Limb (tissue), 2 donors: Measurements from ENCODE around the gene MBOAT1.
"Not testable (repeated sequence)": the region's sequence is repeated elsewhere in the genome, so short reads cannot be mapped to it uniquely, and the experiment has no call there.

Experiments used
- DNase-seq, 2 donors: peaks; one replicate each; pipeline ENCODE4 v3.0.0-alpha.2; 2016; ENCODE audit errors: extremely low spot score in 2 of 2

The MBOAT1 gene

GRCh38 chr6:20170455-20171148 lies 41.7 kb downstream of the MBOAT1 start:
- no peak for DNase-seq

GRCh38 chr6:20169786-20170185 lies 42.5 kb downstream of the MBOAT1 start:
- no peak for DNase-seq

- no peak for DNase-seq
Measured at GRCh38 chr6:20169119-20169557, 43.1 kb downstream of the MBOAT1 start.

DNA sequence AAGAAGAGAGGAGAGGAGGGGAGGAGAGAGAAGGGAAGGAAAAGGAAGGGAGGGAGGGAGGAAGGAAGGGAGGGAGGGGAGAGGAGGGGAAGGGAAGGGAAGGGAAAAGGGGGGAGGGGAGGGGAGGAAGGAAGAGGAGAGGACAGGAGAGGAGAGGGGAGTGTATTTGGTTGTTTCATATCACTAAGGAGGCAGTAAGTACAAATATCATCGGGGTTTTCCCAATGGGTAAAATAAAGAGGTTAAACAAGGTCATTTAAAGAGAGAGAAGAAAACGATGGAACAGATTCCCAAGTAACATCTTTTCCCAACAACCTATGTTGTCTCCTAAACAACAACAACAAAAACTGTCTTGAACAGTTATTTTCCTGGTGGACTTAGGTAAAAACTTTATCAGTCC lies 43.6 kb downstream of the MBOAT1 start:
- DNase-seq, result no peak

GRCh38 chr6:20167601-20168000 lies 44.7 kb downstream of the MBOAT1 start:
- no peak for DNase-seq

- no peak for DNase-seq
Measured at GRCh38 chr6:20166210-20166609, 46.1 kb downstream of the MBOAT1 start.

DNA sequence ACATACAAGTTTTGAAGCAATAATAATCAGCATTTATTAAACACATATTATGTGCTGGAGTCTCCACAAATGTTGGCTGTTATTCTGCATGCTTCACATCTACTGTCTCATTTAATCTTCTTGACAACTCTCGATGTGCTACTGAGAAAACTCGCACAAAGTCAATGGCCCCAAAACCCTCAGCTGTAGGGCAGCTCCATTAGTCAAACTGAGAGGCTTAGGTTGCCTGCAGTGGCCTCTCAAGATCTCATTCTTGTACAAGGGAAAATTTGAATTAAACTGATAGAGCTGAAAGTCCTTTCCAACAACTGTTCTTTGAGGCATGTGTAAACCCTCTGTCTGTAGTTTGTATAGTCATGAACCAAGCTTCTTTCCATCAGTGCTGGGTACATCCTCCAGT lies 49.8 kb downstream of the MBOAT1 start:
- DNase-seq, result no peak

DNA sequence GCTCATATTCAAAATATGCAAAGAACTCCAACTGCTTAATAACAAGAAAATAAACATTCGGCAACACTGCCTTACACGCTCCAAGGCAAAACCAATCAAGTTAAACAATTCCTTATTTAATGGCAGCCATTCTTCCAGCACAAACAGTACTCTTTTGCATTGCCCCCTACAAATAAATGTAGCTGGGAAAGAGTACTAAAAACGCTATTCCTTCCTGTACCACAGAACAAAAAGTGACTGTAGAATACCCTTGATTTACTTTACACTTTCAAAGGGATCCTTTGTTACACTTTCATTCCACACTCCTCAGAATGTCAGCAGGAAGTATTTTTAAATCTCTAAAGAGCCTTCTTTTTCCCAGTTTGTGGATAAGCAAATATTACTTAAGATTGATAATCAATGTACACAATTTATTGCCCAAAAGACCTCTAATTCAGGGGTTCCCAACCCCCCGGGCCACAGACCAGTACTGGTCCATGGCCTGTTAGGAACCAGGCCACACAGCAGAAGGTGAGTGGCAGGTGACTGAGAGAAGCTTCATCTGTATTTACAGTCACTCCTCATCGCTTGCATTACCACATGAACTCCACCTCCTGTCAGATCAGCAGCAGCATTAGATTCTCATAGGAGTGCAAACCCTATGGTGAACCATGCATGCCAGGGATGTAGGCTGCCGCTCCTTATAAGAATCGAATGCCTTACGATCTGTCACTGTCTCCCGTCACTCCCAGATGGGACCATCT lies 51.6 kb downstream of the MBOAT1 start:
- no peak for DNase-seq

DNA sequence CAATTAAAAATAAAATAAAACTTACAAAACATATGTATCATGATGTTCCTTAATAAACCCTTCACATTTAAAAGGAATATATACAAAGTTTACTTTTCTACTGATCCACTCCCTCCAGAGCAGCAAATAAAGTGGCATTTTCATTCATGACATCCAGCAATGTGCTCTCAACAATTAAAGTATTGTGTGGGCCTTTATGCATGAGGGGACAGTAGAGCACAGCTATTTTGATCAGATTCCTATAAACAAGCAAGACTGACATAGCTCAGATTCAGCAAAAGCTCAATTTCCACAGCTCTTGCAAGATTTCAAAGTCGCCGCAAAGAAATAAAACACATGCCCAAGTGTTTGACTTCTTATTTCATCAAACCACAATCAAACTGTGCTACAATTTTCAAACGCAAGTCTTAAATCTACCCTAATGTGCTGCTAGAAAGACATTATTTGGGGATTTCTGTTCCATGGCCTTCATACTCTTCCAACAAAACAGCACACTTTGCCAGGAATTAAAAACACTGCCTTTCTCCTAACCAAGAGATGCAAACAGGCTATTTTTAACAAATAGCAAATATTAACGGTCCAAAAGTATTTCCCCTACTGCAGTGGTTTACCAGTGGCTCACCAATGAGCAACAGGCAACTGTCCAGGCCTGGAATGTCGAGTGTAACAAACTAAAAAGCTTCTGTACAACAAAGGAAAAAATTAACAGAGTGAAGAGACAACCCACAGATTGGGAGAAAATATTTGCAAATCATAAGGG lies 52.3 kb downstream of the MBOAT1 start:
- no peak for DNase-seq

GRCh38 chr6:20159098-20159497 lies 53.2 kb downstream of the MBOAT1 start:
- DNase-seq, result no peak

- DNase-seq, result no peak
Measured at GRCh38 chr6:20158676-20159075, 53.6 kb downstream of the MBOAT1 start.

DNA sequence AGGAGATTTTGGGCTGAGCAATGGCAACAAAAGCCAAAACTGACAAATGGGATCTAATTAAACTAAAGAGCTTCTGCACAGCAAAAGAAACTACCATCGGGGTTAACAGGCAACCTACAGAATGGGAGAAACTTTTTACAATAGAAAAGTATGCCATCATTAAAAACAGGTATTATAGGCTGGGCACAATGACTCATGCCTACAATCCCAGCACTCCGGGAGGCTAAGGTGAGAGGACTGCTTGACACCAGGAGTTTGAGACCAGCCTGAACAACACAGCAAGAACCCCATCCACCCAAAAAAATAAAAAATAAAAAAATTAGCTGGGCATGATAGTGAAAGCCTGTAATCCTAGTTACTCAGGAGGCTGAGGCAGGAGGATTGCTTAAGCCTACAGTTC lies 55.4 kb downstream of the MBOAT1 start:
- DNase-seq, result no peak

GRCh38 chr6:20154753-20155152 lies 57.5 kb downstream of the MBOAT1 start:
- DNase-seq, result no peak

GRCh38 chr6:20153194-20153593 lies 59.1 kb downstream of the MBOAT1 start:
- DNase-seq, result no peak

GRCh38 chr6:20148433-20148832 lies 63.8 kb downstream of the MBOAT1 start:
- DNase-seq, result no peak

DNA sequence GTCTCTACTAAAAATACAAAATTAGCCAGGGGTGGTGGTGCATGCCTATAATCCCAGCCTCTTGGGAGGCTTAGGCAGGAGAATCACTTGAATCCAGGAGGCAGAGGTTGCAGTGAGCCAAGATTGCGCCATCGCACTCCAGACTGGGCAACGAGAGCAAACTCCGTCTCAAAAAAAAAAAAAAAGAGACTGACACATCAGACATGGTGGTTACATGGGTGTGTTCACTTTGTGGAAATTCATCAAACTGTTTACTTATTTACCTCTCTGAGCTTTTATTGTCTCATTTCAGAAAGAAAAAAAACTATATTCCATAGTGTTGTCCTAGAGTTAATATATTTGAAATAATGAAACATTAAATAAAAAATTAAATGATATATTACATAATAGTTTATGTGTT lies 64.8 kb downstream of the MBOAT1 start:
- no peak for DNase-seq

- not testable (repeated sequence) for DNase-seq
Measured at GRCh38 chr6:20146831-20147230, 65.4 kb downstream of the MBOAT1 start.

- DNase-seq, result no peak
Measured at GRCh38 chr6:20146291-20146690, 66.0 kb downstream of the MBOAT1 start.

- DNase-seq, result no peak
Measured at GRCh38 chr6:20142866-20143265, 69.4 kb downstream of the MBOAT1 start.

GRCh38 chr6:20141931-20142330 lies 70.3 kb downstream of the MBOAT1 start:
- DNase-seq, result no peak

GRCh38 chr6:20139127-20139963 lies 72.9 kb downstream of the MBOAT1 start:
- not testable (repeated sequence) for DNase-seq
